DOHH2 (cell line): ENCODE measurements around the gene GABRG3.

ENCODE experiments used
- H3F3A ChIP-seq: fragments of 200-600 bp; sonication (generic), shearing (Covaris generic); 2 replicates; pipeline ENCODE4 v1.6.0; 2016; ENCODE audit warnings: antibody characterized with exemption, mild to moderate bottlenecking; ENCODE audit not compliant: control insufficient read depth, insufficient read depth
- H3K27ac ChIP-seq: fragments of 200-600 bp; sonication (generic); 2 replicates; pipeline ENCODE4 v1.5.1; 2014; ENCODE audit warnings: low read depth, mild to moderate bottlenecking, low read length, moderate library complexity
- H3K27me3 ChIP-seq: fragments of 200-600 bp; sonication (generic); 2 replicates; pipeline ENCODE4 v1.6.1; 2014; ENCODE audit warnings: mild to moderate bottlenecking, low read length, mixed read lengths; ENCODE audit not compliant: control insufficient read depth
- H3K36me3 ChIP-seq: fragments of 200-600 bp; sonication (generic); 2 replicates; pipeline ENCODE4 v1.6.1; 2014; ENCODE audit warnings: mild to moderate bottlenecking, low read length, moderate library complexity, mixed read lengths; ENCODE audit not compliant: control insufficient read depth
- H3K4me1 ChIP-seq: fragments of 200-600 bp; sonication (generic); 2 replicates; pipeline ENCODE4 v1.6.1; 2014; ENCODE audit warnings: mild to moderate bottlenecking, low read length, mixed read lengths; ENCODE audit not compliant: control insufficient read depth
- H3K4me2 ChIP-seq: fragments of 200-600 bp; sonication (generic); 2 replicates; pipeline ENCODE4 v1.6.0; 2014; ENCODE audit warnings: mild to moderate bottlenecking, low read length, moderate library complexity
- H3K4me3 ChIP-seq: fragments of 200-600 bp; sonication (generic); 2 replicates; pipeline ENCODE4 v1.5.1; 2014; ENCODE audit warnings: mild to moderate bottlenecking, low read length, mixed read lengths
- H3K79me2 ChIP-seq: fragments of 200-600 bp; sonication (generic); 2 replicates; pipeline ENCODE4 v1.6.1; 2014; ENCODE audit warnings: mild to moderate bottlenecking, low read length, mixed read lengths; ENCODE audit not compliant: control insufficient read depth
- H3K9me2 ChIP-seq: fragments of 200-600 bp; sonication (generic); replicated peaks from 2 replicates; pipeline ENCODE4 v1.6.1; 2014; ENCODE audit warnings: mild to moderate bottlenecking, low read length, mixed read lengths; ENCODE audit not compliant: control insufficient read depth
- H3K9me3 ChIP-seq: fragments of 200-600 bp; sonication (generic); 2 replicates; pipeline ENCODE4 v1.6.1; 2014; ENCODE audit warnings: antibody characterized with exemption, low read length, mixed read lengths; ENCODE audit not compliant: control insufficient read depth, insufficient read depth
- H4K20me1 ChIP-seq: fragments of 200-600 bp; sonication (generic); 2 replicates; pipeline ENCODE4 v1.6.0; 2014; ENCODE audit warnings: low read depth, mild to moderate bottlenecking, antibody characterized with exemption, low read length, moderate library complexity; ENCODE audit not compliant: control insufficient read depth, insufficient read depth
- CTCF ChIP-seq: fragments of 200-600 bp; sonication (generic); IDR thresholded peaks from one replicate; pipeline ENCODE4 v1.5.1; 2014; ENCODE audit warnings: antibody characterized with exemption, mild to moderate bottlenecking, low read depth, low read length; ENCODE audit not compliant: poor library complexity, severe bottlenecking
- EZH2phosphoT487 ChIP-seq: fragments of 200-600 bp; sonication (generic); IDR thresholded peaks from 2 replicates; pipeline ENCODE4 v1.6.1; 2017; ENCODE audit warnings: borderline replicate concordance, mild to moderate bottlenecking, antibody characterized with exemption, low read length, moderate library complexity, mixed read lengths

The GABRG3 gene

GRCh38 chr15:27418726-27419125 lies 447.7 kb downstream of the GABRG3 start:
- Histone ChIP-seq H3K4me2 (no peak overlapping the region), H4K20me1 (no peaks in the 10 kb centered on the region), H3K36me3 (no peaks in the 10 kb centered on the region), H3K27me3 (no peaks in the 10 kb centered on the region), H3K4me1 (no peaks in the 10 kb centered on the region), H3K4me3 (no peak overlapping the region), H3K27ac (no peak overlapping the region), H3K9me2 (no peaks in the 10 kb centered on the region), H3F3A (no peaks in the 10 kb centered on the region), H3K9me3 (peaks cover 16% of the 10 kb centered on the region; the same call in 1 of the 2 replicates), H3K79me2 (no peaks in the 10 kb centered on the region)
- TF ChIP-seq CTCF (no peak), EZH2phosphoT487 (no peak)

GRCh38 chr15:27422997-27423396 lies 452.0 kb downstream of the GABRG3 start:
- Histone ChIP-seq H3F3A (no peaks in the 10 kb centered on the region), H3K9me3 (peaks cover 10% of the 10 kb centered on the region; the same call in 1 of the 2 replicates), H3K4me3 (no peak overlapping the region), H3K9me2 (no peaks in the 10 kb centered on the region), H3K79me2 (no peaks in the 10 kb centered on the region), H3K4me1 (no peaks in the 10 kb centered on the region), H4K20me1 (no peaks in the 10 kb centered on the region), H3K27me3 (no peaks in the 10 kb centered on the region), H3K4me2 (no peak overlapping the region), H3K27ac (no peak overlapping the region), H3K36me3 (no peaks in the 10 kb centered on the region)
- TF ChIP-seq CTCF (no peak), EZH2phosphoT487 (no peak)

- H3K9me2 ChIP-seq = no peaks in the 10 kb centered on the region
- H3K27me3 ChIP-seq = no peaks in the 10 kb centered on the region
- no peaks in the 10 kb centered on the region for H3K4me1 ChIP-seq
- H3K36me3 ChIP-seq = no peaks in the 10 kb centered on the region
- H3K4me2 ChIP-seq = no peak overlapping the region
- H4K20me1 ChIP-seq = no peaks in the 10 kb centered on the region
- TF ChIP-seq EZH2phosphoT487 (no peak), CTCF (no peak)
- H3F3A ChIP-seq = no peaks in the 10 kb centered on the region
- no peaks in the 10 kb centered on the region for H3K79me2 ChIP-seq
- no peak overlapping the region for H3K27ac ChIP-seq
- H3K4me3 ChIP-seq = no peak overlapping the region
- H3K9me3 ChIP-seq = peaks cover 5% of the 10 kb centered on the region; the same call in 1 of the 2 replicates
Measured at GRCh38 chr15:27426805-27427204, 455.8 kb downstream of the GABRG3 start.

GRCh38 chr15:27427276-27427675 lies 456.3 kb downstream of the GABRG3 start:
- Histone ChIP-seq H3K36me3 (no peaks in the 10 kb centered on the region), H3K27ac (no peak overlapping the region), H3K9me2 (no peaks in the 10 kb centered on the region), H3K4me1 (no peaks in the 10 kb centered on the region), H3K4me3 (no peak overlapping the region), H3K27me3 (no peaks in the 10 kb centered on the region), H3F3A (no peaks in the 10 kb centered on the region), H3K4me2 (no peak overlapping the region), H3K79me2 (no peaks in the 10 kb centered on the region), H3K9me3 (peaks cover 5% of the 10 kb centered on the region; the same call in 1 of the 2 replicates), H4K20me1 (no peaks in the 10 kb centered on the region)
- TF ChIP-seq EZH2phosphoT487 = no peak
- TF ChIP-seq CTCF = no peak
